Coronary artery (tissue), 2 donors: ENCODE measurements around the gene GRIK1.

Experiments
- DNase-seq: peaks from one replicate; pipeline ENCODE4 v3.0.0-alpha.2; 2017; ENCODE audit warnings: low spot score
- H3K27ac ChIP-seq, 2 donors: fragments of 200-600 bp; sonication (generic); one replicate each; pipeline ENCODE4 v1.5.1; 2016 to 2019
- H3K4me3 ChIP-seq: fragments of 200-600 bp; sonication (generic); 2 replicates; pipeline ENCODE4 v1.5.1; 2016; ENCODE audit warnings: mild to moderate bottlenecking, moderate library complexity
- TF ChIP-seq, protein P1 (sequence below): fragments of 200-600 bp; sonication (generic); IDR thresholded peaks from one replicate; pipeline ENCODE4 v1.5.1; 2019; ENCODE audit warnings: antibody characterized with exemption

Gene GRIK1

DNA sequence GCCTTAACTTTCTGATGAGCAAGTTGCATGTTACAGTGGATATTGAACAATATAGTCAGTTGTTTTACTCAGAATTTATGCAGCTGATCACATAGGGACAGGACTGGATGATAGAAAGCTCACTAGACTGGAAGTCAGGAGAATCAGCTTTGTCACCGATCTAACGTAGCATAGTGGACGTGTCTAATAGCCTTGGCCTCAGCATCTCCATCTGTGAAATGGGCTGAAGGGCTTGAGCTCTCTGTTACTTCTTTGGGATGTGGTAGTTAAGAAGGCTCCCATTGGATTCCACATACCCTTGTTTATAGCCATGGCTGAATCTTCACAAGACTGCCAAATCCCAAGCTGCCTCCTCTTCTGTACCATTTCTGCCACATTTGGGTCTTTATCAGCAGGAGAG, 190.6 kb downstream of the GRIK1 start:
- no peak for DNase-seq
- no peak overlapping the region for H3K27ac ChIP-seq
- TF ChIP-seq, protein P1, sequence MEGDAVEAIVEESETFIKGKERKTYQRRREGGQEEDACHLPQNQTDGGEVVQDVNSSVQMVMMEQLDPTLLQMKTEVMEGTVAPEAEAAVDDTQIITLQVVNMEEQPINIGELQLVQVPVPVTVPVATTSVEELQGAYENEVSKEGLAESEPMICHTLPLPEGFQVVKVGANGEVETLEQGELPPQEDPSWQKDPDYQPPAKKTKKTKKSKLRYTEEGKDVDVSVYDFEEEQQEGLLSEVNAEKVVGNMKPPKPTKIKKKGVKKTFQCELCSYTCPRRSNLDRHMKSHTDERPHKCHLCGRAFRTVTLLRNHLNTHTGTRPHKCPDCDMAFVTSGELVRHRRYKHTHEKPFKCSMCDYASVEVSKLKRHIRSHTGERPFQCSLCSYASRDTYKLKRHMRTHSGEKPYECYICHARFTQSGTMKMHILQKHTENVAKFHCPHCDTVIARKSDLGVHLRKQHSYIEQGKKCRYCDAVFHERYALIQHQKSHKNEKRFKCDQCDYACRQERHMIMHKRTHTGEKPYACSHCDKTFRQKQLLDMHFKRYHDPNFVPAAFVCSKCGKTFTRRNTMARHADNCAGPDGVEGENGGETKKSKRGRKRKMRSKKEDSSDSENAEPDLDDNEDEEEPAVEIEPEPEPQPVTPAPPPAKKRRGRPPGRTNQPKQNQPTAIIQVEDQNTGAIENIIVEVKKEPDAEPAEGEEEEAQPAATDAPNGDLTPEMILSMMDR: no peak
- H3K4me3 ChIP-seq: no peak overlapping the region

DNA sequence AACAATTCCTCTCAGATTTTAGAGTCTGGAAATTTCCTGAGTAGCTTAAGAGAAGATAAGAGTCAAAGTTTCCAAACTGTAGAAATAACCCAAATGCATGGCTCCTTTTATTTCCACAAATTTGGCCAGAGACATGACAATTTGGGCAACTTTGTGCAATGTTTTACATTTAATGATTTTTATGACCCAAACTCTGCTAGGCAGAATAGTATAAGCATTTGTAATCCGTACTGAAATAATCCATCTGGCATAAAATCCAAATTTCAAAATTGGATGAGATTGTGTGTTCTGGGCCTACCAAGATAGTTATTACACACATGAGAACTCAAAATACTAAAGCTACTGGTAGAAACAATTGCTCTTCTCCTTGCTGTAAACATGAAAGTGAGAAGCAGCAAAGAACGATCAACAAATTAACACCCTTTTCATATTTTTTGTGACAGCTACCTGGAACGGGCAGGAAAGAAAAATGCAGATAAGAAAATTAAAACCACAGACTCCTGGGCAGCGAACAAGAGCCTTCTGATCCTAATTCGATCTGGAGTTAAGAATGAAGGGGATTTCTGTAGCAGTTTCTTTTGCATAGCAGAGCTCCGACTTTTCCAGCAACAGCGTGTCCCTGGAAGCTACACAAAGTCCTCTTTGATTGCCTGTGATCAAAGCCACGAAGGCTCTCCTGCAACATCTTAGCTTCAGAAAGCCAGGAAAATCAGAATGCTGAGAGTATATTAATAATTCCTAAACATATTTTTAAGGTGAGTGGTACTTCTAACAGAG, 191.2 kb downstream of the GRIK1 start:
- no peak overlapping the region for H3K27ac ChIP-seq
- H3K4me3 ChIP-seq: no peak overlapping the region
- DNase-seq: no peak
- TF ChIP-seq, protein P1: no peak

DNA sequence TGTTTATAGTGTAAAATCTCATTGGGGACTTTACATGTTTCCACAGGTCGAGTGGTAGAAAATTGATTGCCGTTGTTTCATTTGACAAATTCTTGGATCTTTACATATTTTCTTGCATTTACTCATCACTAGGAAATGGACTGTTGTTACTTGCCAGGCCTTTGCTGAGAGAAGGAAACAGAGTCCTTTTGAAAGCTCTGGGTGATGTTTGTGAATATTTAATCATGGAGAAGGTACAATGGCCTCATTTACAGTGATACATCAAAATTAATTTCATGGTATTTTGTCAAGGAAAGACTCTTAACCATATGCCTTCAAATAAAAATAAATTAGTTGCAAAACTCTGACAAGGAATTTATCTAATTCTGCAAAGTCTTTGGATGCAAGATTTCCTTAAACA, 198.0 kb downstream of the GRIK1 start:
- TF ChIP-seq, protein P1: no peak
- no peak for DNase-seq
- Histone ChIP-seq H3K4me3 (no peak overlapping the region), H3K27ac (no peak overlapping the region)

DNA sequence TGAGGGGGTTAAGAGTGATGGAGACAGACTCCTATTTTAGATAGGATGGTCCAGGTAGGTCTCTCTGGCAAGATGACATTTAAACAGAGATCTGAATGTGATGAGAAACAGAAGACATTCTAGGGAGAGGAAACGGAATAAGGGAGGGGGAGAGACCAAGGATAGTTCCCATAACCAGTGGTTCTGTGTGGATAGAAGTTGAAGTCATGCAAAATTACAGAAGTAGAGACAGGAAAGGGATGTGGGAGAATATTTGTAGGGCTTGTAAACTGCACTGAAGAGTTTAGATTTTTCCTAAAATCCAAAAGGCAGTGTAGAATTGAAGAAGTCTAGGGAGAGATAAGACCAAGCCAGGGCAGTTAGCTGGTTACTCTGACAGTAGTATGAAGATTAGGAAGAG, 200.6 kb downstream of the GRIK1 start:
- Histone ChIP-seq H3K27ac (no peak overlapping the region), H3K4me3 (no peak overlapping the region)
- DNase-seq: no peak
- TF ChIP-seq, protein P1: no peak

DNA sequence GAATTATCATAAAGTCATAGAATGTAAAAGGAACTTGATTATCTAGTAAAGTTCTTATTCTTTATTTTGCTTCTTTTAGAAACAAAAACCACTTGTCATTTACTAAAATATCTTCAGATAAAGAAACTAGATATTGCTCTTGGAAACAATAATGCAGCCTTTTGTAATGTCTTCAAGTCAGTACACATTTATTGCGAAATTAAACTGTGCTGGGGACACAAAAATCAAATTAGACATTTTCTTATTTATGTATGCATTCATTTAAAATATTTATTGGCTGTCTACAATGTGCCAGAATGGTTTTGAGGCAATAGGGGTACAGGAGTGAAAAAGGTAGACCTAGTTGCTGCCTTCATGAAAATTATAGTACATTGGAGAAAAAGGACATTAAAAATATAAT, 201.1 kb downstream of the GRIK1 start:
- no peak overlapping the region for H3K4me3 ChIP-seq
- TF ChIP-seq, protein P1: no peak
- H3K27ac ChIP-seq: no peak overlapping the region
- DNase-seq: no peak

DNA sequence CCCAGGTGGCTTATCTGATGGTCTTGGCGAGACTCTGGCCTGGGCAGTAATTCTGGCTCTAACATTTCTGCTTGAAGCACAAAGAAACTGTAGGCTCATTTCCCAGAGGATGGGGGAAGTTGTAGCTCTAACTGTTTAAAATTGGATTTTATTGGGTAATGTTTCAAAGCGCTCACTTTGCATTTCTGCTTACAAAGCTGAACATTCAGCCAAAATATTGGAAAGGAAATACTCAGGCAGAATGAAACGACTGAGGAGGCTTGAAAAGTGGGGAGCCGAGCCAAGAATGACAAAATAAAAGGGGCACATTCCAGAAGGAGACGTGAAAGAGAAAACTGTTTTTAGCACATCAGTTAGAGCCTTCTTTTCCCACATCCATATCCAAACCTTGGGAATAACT, 202.6 kb downstream of the GRIK1 start:
- H3K4me3 ChIP-seq: no peak overlapping the region
- no peak for DNase-seq
- no peak overlapping the region for H3K27ac ChIP-seq
- TF ChIP-seq, protein P1: no peak

DNA sequence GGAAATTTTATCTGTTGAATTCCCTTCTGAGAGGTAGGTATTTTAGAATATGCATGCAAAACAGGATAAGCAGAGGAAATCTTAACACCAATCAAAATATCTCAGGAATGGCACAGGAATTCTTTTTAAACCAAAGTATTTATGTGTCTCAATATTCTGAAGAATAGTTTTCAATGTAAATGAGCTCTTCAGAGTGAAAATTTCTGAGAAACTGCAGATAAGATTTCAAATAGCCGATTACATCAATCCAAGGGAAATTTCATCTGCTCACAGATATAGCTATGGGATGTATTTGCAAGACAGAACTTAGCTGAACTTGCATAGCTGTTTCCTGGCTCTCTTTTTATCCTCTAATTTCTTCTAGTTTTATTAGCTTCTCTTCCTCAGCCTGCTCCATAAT, 209.5 kb downstream of the GRIK1 start:
- TF ChIP-seq, protein P1: no peak
- no peak overlapping the region for H3K4me3 ChIP-seq
- DNase-seq: no peak
- H3K27ac ChIP-seq: no peak overlapping the region
